HL-60 (cell line): ENCODE data around the gene PSMB5.
A peak's percentile ranks its signal among the peaks of the same experiment; 100 is the strongest.

ENCODE experiments used
- DNase-seq, 2 experiments: peaks; one replicate each; pipeline ENCODE4 v3.0.0-alpha.2; 2010 to 2020; ENCODE audit warnings: low read depth in 1 of 2, low spot score in 1 of 2
- H3K27ac ChIP-seq: fragments of 250-450 bp; sonication (Bioruptor Pico); replicated peaks from 2 replicates; pipeline ENCODE4 v1.5.1; 2020; ENCODE audit warnings: mild to moderate bottlenecking, moderate library complexity
- H3K27me3 ChIP-seq: fragments of 250-450 bp; sonication (Bioruptor Pico); 2 replicates; pipeline ENCODE4 v1.5.1; 2021; ENCODE audit warnings: mild to moderate bottlenecking, moderate library complexity; ENCODE audit not compliant: insufficient read depth, poor library complexity, severe bottlenecking
- H3K4me3 ChIP-seq: replicated peaks from 2 replicates; pipeline ENCODE4 v1.5.1; 2011; ENCODE audit warnings: mild to moderate bottlenecking, control low read depth, low read length; ENCODE audit not compliant: insufficient read depth
- CTCF ChIP-seq: IDR thresholded peaks from one replicate; pipeline ENCODE4 v1.5.1; 2011; ENCODE audit warnings: low read length, control low read depth, inconsistent platforms; ENCODE audit not compliant: insufficient read depth
- GABPA ChIP-seq: IDR thresholded peaks from 2 replicates; pipeline ENCODE4 v1.6.1; 2012; ENCODE audit warnings: low read depth
- POLR2AphosphoS5 ChIP-seq: IDR thresholded peaks from 2 replicates; pipeline ENCODE4 v1.6.1; 2012; ENCODE audit warnings: low read depth
- REST ChIP-seq: IDR thresholded peaks from 2 replicates; pipeline ENCODE4 v1.6.1; 2012; ENCODE audit warnings: low read depth; ENCODE audit not compliant: insufficient replicate concordance
- SPI1 ChIP-seq: IDR thresholded peaks from 2 replicates; pipeline ENCODE4 v1.6.1; 2012; ENCODE audit warnings: low read depth, mild to moderate bottlenecking, borderline replicate concordance
- long read RNA-seq: library from polyadenylated mRNA; unstranded; transcript quantifications from one replicate; pipeline ENCODE4 v2.0.0, GENCODE V29; 2020

Gene PSMB5
- long read RNA-seq, transcript PSMB5-202 (3 exons, 1,294 nt) = major isoform, 289 of 303 reads
- long read RNA-seq, partial matches to known transcripts = 0 of 303 reads
- long read RNA-seq, other reads (novel, unspliced or antisense) = 7 of 303 reads

GRCh38 chr14:23034498-23035302 lies at the start of gene PSMB5:
PSMB5 (minus strand) TSS chr14:23034900; CDS start chr14:23034881, 19 bp downstream.
- DNase-seq = peak; percentile 95 to 98
- TF ChIP-seq REST (peak; percentile 43), GABPA (peak; percentile 68), CTCF (no peak), SPI1 (peak; percentile 37; the same call in 1 of the 2 replicates), POLR2AphosphoS5 (peak; percentile 56; the same call in 1 of the 2 replicates)
- Histone ChIP-seq H3K27ac (peak within 1 kb of the TSS; percentile 87), H3K4me3 (peak within 1 kb of the TSS; percentile 77), H3K27me3 (no peaks in the 10 kb centered on the region)

GRCh38 chr14:23080474-23080873 lies 45.8 kb upstream of the PSMB5 start:
- H3K27me3 ChIP-seq = no peaks in the 10 kb centered on the region
- no peak overlapping the region for H3K27ac ChIP-seq
- no peak overlapping the region for H3K4me3 ChIP-seq
- TF ChIP-seq CTCF (no peak), SPI1 (no peak), POLR2AphosphoS5 (no peak), REST (no peak), GABPA (no peak)
- DNase-seq = no peak

GRCh38 chr14:23079716-23080115 lies 45.0 kb upstream of the PSMB5 start:
- Histone ChIP-seq H3K27me3 (no peaks in the 10 kb centered on the region), H3K27ac (no peak overlapping the region), H3K4me3 (no peak overlapping the region)
- no peak for DNase-seq
- TF ChIP-seq GABPA = no peak
- TF ChIP-seq CTCF = no peak
- TF ChIP-seq POLR2AphosphoS5 = no peak
- no peak for TF ChIP-seq REST
- TF ChIP-seq SPI1 = no peak
